ENCODE data around the gene LRRC28. TPM values are rescaled to one million over a fixed set of nuclear protein-coding genes. Genes with fewer than 3 reads are reported as not detected.

The LRRC28 gene
- total RNA-seq, 2 experiments from 2014 or later, result 14.0 to 16.1 TPM

DNA sequence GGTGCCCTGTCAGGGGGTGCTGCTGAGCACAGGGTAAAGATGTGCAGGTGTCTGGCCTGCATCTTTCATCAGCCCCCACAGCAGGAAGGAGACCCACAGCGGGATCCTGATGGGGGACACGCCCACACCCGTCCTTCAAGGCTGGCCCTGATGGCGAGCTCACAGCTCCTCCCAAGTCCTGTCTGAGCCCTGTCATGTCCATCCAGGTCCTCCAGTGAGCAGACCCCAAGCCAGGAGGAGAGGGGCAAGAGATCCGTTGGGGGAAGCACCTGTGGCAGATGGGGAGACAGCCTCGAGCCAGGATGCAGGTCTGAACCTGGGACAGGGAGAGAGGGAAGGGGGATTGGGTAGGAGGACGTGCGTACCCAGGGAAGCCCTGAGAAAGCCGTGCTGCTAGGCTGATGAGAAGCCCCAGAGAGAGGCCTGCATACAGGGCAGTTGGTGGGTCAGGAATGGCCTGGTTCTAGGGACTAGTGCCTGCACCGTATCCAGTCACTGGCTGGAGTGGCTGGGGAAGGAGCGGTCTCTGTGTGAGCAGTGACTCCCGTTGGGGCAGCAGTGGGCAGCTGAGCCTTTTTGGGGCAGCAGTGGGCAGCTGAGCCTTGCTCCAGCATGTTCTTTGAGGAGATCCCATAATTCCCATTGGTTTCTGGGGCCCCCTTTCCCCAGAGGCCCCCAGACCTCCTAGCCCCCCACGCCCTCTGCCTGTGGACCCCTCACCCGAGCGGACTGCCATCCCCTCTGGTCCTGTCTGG lies 181.2 kb downstream of the LRRC28 start:
- TF ChIP-seq CTCF (IDR thresholded peaks at IDR 0.05), result no peak
- no peak for DNase-seq
- Mint-ChIP-seq H3K27ac (peak overlapping the region; percentile 20), H3K27me3 (no peaks in the 10 kb centered on the region), H3K4me3 (no peak overlapping the region), H3K4me1 (ENCODE audit: low read depth) (peaks cover 48% of the 10 kb centered on the region), H3K9me3 (no peaks in the 10 kb centered on the region), H3K36me3 (ENCODE audit: low read depth) (no peaks in the 10 kb centered on the region)
- ChIA-PET POLR2A (no interaction called here), CTCF (interaction anchor here (1.1 to 1.4 kb wide), 2 partner anchors 9 to 272 kb away, joined by 3 to 7 read pairs; no protein-coding TSS in a partner anchor)
- intact Hi-C loops (cut with micrococcal nuclease), result no loop called here
- ATAC-seq, result no peak

- CTCF ChIA-PET, result interaction anchor here (1.1 to 1.4 kb wide), 2 partner anchors 10 to 271 kb away, joined by 3 to 7 read pairs; no protein-coding TSS in a partner anchor
- H3K4me3 Mint-ChIP-seq, result no peak overlapping the region
Observed at GRCh38 chr15:99433026-99433756, 181.9 kb downstream of the LRRC28 start.

DNA sequence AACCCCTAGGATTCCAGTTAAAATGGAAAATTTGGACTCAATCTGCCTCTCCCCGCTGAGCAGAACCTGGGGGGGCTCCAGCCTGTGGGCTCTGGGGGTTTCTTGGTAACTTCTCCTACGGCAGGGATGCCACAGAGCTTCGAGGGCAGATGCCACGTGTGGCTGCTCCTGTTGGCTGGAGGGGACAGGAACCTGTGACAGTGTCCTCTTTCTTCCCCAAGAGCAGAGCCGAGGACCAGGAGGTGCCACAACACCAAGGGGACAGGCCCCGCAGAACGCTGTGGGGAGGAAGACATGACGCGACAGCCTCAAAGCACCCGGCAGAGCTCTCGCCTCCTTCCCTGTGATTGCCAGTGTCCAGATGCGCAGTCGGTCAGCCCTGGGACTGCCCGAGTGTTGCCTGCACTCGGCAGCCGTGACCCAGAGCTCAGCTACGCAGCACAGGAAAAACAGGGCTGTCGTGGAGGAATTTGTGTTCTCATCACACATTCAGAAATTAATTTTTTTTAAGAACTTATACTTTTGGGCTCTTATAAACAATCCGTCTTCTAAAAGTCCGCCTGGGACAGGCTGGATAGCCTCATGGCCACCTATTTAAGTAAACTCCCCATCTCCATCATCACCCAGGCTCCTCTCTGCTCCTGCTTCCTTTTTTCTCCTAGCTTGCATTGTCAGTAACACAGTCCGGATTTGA lies 182.6 kb downstream of the LRRC28 start:
- Mint-ChIP-seq H3K4me3 (no peak overlapping the region), H3K4me1 (ENCODE audit: low read depth) (peaks cover 60% of the 10 kb centered on the region), H3K27me3 (no peaks in the 10 kb centered on the region), H3K9me3 (no peaks in the 10 kb centered on the region), H3K27ac (no peak overlapping the region), H3K36me3 (ENCODE audit: low read depth) (no peaks in the 10 kb centered on the region)
- CTCF ChIA-PET, result interaction anchor here (1.1 to 1.4 kb wide), 2 partner anchors 11 to 270 kb away, joined by 3 to 7 read pairs; no protein-coding TSS in a partner anchor
- no peak for TF ChIP-seq CTCF (IDR thresholded peaks at IDR 0.05)
- no peak for ATAC-seq
- intact Hi-C loops (cut with micrococcal nuclease), result no loop called here
- DNase-seq, result no peak
- POLR2A ChIA-PET, result interaction anchor here (1.2 to 1.6 kb wide), 2 partner anchors 9 to 131 kb away, joined by 3 read pairs; no protein-coding TSS in a partner anchor

More at GRCh38 chr15:99433026-99433756, 181.9 kb downstream of the LRRC28 start:
- ATAC-seq (peak; percentile 28), DNase-seq (no peak)
- Mint-ChIP-seq H3K36me3 (ENCODE audit: low read depth) (no peaks in the 10 kb centered on the region), H3K9me3 (no peaks in the 10 kb centered on the region), H3K27ac (no peak overlapping the region), H3K4me1 (ENCODE audit: low read depth) (peaks cover 55% of the 10 kb centered on the region), H3K27me3 (no peaks in the 10 kb centered on the region)
- TF ChIP-seq CTCF (IDR thresholded peaks at IDR 0.05), result no peak
- POLR2A ChIA-PET, result interaction anchor here (1.6 kb wide), 1 partner anchor 10 kb away, joined by 3 read pairs; no protein-coding TSS in a partner anchor
- intact Hi-C loops (cut with micrococcal nuclease), result no loop called here

DNA sequence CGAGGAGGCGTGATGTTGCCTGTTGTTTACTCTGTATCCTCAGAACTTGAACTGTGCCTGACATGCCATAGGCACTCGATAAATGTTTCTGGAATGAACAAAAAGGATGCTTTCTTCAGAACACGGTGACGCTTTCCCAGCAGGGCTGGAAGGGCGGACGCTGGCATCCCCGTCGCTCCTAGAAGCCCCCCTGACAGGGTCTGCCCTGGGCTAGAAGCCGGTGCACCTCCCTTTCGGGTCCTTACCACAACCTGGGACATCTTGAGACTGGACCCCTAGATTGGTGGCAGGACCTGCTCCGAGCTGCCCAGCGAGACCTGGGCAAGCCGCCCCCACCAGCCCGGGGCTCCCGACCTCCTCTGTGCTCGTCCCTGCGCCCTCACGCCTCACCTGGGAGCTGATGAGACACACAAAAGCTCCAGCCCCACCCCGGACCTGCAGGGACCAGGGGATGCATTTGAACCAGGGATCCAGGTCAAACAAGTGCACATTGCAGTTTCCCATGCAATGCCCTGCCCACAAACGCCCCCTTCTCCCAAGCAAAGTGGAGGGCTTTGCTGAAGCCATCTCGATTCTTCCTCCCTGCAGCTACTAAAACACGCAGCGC lies 183.3 kb downstream of the LRRC28 start:
- H3K36me3 Mint-ChIP-seq (ENCODE audit: low read depth), result no peaks in the 10 kb centered on the region
- H3K4me3 Mint-ChIP-seq, result no peak overlapping the region
- H3K4me1 Mint-ChIP-seq (ENCODE audit: low read depth), result peaks cover 64% of the 10 kb centered on the region
- intact Hi-C loops (cut with micrococcal nuclease), result no loop called here
- no peaks in the 10 kb centered on the region for H3K9me3 Mint-ChIP-seq
- ATAC-seq (no peak), DNase-seq (no peak)
- ChIA-PET CTCF (no interaction called here), POLR2A (interaction anchor here (1.2 to 1.6 kb wide), 3 partner anchors 9 to 130 kb away, joined by 3 to 5 read pairs (median 3); no protein-coding TSS in a partner anchor)
- TF ChIP-seq CTCF (IDR thresholded peaks at IDR 0.05), result no peak
- H3K27ac Mint-ChIP-seq, result no peak overlapping the region
- H3K27me3 Mint-ChIP-seq, result no peaks in the 10 kb centered on the region

Data from activated CD8-positive, alpha-beta T cell treated with anti-CD3 and anti-CD28 coated beads for 36 hours (primary cell).